Fibroblast of skin of right biceps (primary cell): ENCODE results near the gene SSNA1.

Experiments used
- DNase-seq: peaks from one replicate; pipeline ENCODE4 v3.0.0-alpha.2; 2013

The SSNA1 gene

GRCh38 chr9:137201205-137201868, 12.9 kb downstream of the SSNA1 start:
- DNase-seq, result no peak

DNA sequence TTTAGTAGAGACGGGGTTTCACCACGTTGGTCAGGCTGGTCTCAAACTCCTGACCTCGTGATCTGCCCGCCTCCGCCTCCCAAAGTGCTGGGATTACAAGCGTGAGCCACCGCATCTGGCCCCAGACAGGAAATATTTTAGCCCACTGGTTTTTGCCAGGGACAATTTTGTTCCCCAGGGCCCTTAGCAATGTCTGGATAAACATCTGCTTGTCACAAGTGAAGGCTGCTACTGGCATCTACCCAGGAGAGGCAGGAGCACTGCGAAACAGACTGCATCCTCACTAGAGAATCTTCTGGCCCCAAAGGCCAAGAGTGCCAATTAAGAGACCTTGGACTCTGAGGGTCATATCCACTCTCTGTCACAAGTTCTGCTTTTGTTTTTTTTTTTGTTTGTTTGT, 14.5 kb downstream of the SSNA1 start:
- DNase-seq, result no peak

DNA sequence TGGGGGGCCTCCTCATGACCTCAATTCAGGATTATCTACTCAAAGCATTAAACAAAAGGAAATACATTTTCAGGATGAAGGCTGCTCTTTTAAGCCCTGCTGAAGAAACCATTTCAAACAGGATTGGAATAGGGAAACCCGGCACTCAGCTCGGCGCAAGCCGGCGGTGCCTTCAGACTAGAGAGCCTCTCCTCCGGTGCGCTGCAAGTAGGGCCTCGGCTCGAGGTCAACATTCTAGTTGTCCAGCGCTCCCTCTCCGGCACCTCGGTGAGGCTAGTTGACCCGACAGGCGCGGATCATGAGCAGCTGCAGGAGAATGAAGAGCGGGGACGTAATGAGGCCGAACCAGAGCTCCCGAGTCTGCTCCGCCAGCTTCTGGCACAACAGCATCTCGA, 16.3 kb downstream of the SSNA1 start:
- no peak for DNase-seq

- peak; percentile 85 for DNase-seq
Observed at GRCh38 chr9:137205126-137206069, 16.9 kb downstream of the SSNA1 start, which contains the start of the genes NDOR1 and TMEM203. Gene NDOR1, plus strand, starts transcription at chr9:137205700. Its CDS starts 78 bp downstream, at chr9:137205778. Gene TMEM203, minus strand, starts transcription at chr9:137205648. Its CDS starts 234 bp downstream, at chr9:137205414.

GRCh38 chr9:137206602-137207001, 18.1 kb downstream of the SSNA1 start:
- DNase-seq, result no peak

GRCh38 chr9:137211532-137211931, 23.1 kb downstream of the SSNA1 start:
- no peak for DNase-seq

DNA sequence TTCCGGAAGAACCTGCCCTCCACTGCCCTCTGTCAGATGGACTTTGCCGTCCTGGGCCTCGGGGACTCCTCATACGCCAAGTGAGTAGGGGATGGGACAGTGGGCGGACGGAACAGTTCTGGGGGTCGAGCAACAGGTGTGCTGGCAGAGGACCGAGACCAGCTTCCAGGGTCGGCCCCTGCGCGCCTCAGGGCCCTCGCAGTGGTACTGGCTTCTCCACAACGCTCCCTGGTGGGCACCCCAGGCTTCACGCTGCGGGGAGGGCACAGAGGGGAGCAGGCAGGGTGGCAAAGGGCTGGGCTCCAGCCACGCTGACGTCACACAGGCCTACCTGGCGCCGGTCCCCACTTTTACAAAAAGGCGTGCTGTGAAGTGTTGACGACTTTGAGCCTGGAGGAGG, 24.0 kb downstream of the SSNA1 start:
- DNase-seq, result no peak

- no peak for DNase-seq
Observed at GRCh38 chr9:137213160-137214060, 24.9 kb downstream of the SSNA1 start.

DNA sequence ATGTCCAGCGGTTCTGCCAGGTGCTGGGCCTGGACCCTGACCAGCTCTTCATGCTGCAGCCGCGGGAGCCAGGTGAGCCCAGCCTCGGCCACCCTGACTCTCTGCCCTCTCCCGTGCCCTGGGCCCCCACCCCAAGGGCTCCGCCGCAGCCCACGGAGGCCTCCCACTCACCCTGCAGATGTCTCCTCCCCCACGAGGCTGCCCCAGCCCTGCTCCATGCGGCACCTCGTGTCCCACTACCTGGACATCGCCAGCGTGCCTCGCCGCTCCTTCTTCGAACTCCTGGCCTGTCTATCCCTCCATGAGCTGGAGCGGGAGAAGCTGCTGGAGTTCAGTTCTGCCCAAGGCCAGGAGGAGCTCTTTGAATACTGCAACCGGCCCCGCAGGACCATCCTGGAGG, 26.1 kb downstream of the SSNA1 start:
- DNase-seq, result no peak

GRCh38 chr9:137215196-137215986, 26.9 kb downstream of the SSNA1 start:
- no peak for DNase-seq

GRCh38 chr9:137216188-137216965, 27.9 kb downstream of the SSNA1 start:
- no peak for DNase-seq

DNA sequence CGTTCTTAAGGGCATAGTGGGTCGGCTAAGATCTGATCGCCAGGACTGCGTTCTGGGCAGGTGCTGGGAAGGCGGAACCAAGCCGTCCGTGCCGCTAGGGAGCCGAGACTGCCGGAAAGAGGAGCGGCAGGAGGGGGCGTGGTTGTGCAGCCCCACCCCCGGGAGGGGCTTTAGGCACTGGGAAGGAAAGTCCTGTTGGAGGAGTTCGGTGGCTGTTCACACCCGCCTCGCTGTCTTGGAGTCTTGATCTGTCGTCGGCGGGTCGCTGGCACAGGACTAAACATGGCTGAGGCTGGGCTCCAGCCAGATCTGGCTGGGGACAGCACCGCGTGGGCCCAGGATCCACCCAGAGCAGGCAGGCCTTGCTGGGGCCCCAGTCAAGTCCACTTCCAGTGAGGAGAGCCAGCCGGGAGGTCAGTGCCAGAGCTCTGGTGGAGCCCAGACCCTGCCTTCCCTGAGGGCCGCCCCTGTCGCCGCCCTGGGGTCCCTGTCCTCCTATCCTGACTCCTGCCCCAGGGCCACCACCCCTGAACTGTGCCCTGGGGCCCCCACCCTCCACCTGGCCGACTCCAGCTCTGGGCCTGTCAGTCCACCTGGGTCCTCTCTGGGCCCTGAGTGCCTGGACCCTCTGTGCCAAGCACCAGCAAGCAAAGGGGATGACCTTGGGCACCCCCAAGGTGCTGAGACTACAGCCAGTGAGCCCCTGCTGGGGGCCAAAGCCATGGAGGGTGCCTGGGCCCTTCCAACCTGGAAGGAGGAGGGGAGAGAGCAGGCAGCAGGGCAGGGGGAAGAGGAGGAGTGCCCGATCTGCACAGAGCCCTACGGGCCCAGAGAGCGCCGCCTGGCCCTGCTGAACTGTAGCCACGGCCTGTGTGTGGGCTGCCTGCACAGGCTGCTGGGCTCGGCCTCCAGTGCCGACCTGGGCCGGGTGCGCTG, 29.1 kb downstream of the SSNA1 start:
- no peak for DNase-seq

DNA sequence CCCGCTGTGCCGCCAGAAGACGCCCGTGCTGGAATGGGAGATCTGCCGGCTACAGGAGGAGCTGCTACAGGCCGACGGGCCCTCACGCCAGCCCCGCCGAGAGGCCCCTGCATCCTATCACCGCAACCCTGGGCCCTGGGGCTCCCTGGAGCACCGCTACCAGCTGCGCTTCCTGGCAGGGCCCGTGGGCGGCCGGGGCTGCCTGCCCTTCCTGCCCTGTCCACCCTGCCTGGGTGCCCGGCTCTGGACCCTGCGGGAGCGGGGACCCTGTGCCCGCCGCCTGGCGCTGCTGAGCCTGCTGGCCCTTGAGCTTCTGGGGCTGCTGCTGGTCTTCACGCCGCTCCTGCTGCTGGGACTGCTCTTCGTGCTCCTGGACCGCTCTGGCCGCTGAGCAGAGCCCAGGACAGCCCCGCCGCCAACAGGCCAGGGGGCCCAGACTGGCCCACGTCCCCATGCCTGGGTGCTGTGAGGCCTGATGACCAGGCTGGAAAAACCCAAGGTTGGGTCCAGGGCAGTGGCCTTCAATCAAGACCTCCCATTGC, 29.8 kb downstream of the SSNA1 start:
- no peak for DNase-seq

DNA sequence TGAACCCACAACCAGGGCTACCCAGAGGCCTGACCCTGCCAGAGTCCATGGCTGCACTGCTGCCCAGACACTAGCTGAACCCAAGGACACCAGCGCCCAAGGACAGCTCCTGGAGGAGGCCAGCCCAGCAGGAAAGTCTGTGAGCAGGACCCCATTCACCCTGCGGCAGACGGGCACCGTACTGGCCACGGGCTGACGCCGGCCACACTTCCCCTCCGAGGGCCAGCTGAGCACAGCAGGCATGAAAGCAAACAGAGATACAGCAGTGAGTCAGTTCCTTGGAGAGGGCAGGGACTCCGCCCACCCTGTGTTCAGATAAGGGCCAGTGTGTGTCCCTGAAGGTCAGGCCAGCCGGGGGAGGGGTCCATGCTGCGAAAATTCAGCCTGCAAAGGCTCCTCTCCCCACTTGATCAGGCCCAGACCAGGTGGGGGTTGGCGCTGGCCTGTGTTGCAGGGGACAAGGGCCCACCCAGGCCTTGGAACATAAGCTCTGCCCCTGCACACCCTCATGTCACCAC, 30.3 kb downstream of the SSNA1 start:
- no peak for DNase-seq

GRCh38 chr9:137219757-137220316, 31.4 kb downstream of the SSNA1 start:
- no peak for DNase-seq

GRCh38 chr9:137220317-137221094, 32.0 kb downstream of the SSNA1 start:
- no peak for DNase-seq

DNA sequence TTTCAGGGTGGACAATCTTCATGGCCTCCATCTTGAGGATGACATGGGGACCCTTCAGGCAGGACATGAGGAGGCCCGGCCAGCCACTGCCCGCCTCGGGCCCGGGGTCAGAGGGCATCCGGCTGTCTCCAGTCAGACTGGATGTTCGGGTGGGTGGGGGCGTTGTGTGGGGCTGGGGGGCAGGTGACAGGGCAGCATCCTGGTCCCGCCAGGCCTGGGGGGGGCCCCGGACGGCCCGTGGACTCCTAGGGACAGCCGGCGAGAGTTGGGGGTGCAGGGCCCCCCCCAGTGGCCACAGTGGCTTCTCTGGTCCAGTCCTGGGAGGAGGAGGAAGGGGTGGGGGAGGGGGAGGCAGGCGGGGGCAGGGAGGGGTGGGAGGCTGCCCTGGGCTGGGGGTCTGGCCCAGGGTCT, 32.6 kb downstream of the SSNA1 start:
- no peak for DNase-seq

- DNase-seq, result no peak
Observed at GRCh38 chr9:137221506-137222111, 33.1 kb downstream of the SSNA1 start.
